Measurements from ENCODE around the gene GBX1.

GBX1 gene

GRCh38 chr7:151140826-151141225 lies 26.7 kb downstream of the GBX1 start:
- Histone ChIP-seq H3K9me3 (ENCODE audit: control insufficient read depth, low read length) (no peaks in the 10 kb centered on the region), H3K27me3 (ENCODE audit: control insufficient read depth, insufficient read depth, low read length) (no peaks in the 10 kb centered on the region), H3K9ac (ENCODE audit: low read length) (no peak overlapping the region), H3K36me3 (ENCODE audit: control insufficient read depth, insufficient read depth, low read length) (peaks cover under 1% of the 10 kb centered on the region), H3K4me1 (ENCODE audit: control insufficient read depth, insufficient read depth, low read length) (peaks cover 5% of the 10 kb centered on the region), H3K4me3 (ENCODE audit: low read length) (no peak overlapping the region)

DNA sequence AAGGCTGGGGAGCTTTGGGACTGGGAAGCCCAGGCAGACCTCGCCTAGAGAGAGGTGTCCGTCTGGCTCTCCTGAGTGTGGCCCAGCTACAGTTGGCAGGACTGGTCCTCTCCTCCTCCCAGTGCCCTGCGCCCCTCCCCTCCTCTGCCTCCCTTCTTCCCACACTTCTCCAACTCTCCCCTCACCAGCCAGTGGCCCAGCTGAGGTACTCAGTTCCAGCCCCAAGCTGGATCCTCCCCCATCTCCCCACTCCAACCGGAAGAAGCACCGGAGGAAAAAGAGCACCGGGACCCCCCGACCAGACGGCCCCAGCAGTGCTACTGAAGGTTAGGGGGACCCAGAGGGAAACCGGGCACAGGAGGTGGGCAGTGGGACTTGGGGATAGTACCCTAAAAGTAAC lies 27.7 kb downstream of the GBX1 start:
- H3K36me3 ChIP-seq (ENCODE audit: control insufficient read depth, insufficient read depth, low read length) = peaks cover 8% of the 10 kb centered on the region
- peaks cover 5% of the 10 kb centered on the region for H3K4me1 ChIP-seq (ENCODE audit: control insufficient read depth, insufficient read depth, low read length)
- no peak overlapping the region for H3K4me3 ChIP-seq (ENCODE audit: low read length)
- no peak overlapping the region for H3K9ac ChIP-seq (ENCODE audit: low read length)
- no peaks in the 10 kb centered on the region for H3K27me3 ChIP-seq (ENCODE audit: control insufficient read depth, insufficient read depth, low read length)
- no peaks in the 10 kb centered on the region for H3K9me3 ChIP-seq (ENCODE audit: control insufficient read depth, low read length)

GRCh38 chr7:151139071-151139790 lies 28.3 kb downstream of the GBX1 start:
- Histone ChIP-seq H3K4me3 (ENCODE audit: low read length) (no peak overlapping the region), H3K9me3 (ENCODE audit: control insufficient read depth, low read length) (no peaks in the 10 kb centered on the region), H3K4me1 (ENCODE audit: control insufficient read depth, insufficient read depth, low read length) (peaks cover 5% of the 10 kb centered on the region), H3K9ac (ENCODE audit: low read length) (no peak overlapping the region), H3K36me3 (ENCODE audit: control insufficient read depth, insufficient read depth, low read length) (peaks cover 11% of the 10 kb centered on the region), H3K27me3 (ENCODE audit: control insufficient read depth, insufficient read depth, low read length) (no peaks in the 10 kb centered on the region)

DNA sequence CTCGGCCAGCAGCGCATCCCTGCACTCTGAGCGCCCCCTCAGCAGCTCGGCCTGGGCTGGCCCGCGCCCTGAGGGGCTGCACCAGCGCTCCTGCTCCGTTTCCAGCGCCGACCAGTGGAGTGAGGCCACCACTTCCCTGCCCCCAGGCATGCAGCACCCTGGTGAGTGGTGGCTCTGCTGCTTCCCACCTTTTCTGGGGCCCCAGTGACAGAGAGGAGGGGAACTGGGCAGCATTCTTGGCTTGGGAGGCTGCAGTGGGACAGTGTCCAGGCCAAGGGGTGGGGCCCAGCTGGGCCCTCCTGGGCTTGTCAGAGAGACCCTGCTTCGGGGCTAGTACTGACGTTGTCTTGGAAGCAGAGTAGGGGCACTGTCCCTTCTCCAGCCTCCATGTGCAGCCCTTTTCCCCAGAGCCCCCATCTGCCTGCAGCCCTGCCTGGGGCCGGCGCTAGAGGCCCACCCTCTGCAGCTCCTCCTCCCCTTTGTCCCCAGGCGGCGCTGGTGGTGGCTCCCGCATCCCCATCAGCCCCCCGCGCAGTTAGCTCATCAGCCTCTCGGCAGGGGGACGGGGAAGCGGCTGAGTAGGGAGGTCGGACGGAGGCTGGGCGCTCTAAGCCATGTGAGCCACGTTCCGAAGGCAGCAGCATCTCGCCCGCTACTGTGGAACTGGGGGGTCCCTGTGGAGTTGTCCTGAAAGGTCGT lies 29.2 kb downstream of the GBX1 start:
- Histone ChIP-seq H3K4me1 (ENCODE audit: control insufficient read depth, insufficient read depth, low read length) (peaks cover 5% of the 10 kb centered on the region), H3K4me3 (ENCODE audit: low read length) (no peak overlapping the region), H3K36me3 (ENCODE audit: control insufficient read depth, insufficient read depth, low read length) (peaks cover 11% of the 10 kb centered on the region), H3K9ac (ENCODE audit: low read length) (no peak overlapping the region), H3K9me3 (ENCODE audit: control insufficient read depth, low read length) (no peaks in the 10 kb centered on the region), H3K27me3 (ENCODE audit: control insufficient read depth, insufficient read depth, low read length) (no peaks in the 10 kb centered on the region)

DNA sequence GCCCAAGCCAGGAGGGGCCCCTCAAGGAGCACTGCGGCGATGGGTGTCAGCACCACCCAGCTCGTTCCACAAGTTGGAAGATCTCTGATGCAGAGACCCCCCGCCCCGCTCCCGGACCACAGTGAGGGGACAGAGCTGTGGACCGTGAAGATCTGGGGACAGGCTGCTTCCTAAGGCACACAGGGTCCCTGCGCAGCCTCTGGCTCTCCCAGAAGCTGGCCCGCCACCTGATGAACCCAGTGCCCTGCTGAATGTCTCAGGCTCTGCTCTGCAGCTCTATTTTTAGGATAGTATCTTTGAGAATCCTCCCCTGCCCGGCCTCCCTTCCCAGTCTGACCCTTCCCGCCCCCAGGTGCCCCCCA lies 29.7 kb downstream of the GBX1 start:
- no peak overlapping the region for H3K9ac ChIP-seq (ENCODE audit: low read length)
- no peak overlapping the region for H3K4me3 ChIP-seq (ENCODE audit: low read length)
- H3K9me3 ChIP-seq (ENCODE audit: control insufficient read depth, low read length) = no peaks in the 10 kb centered on the region
- H3K36me3 ChIP-seq (ENCODE audit: control insufficient read depth, insufficient read depth, low read length) = peaks cover 11% of the 10 kb centered on the region
- H3K4me1 ChIP-seq (ENCODE audit: control insufficient read depth, insufficient read depth, low read length) = peaks cover under 1% of the 10 kb centered on the region
- no peaks in the 10 kb centered on the region for H3K27me3 ChIP-seq (ENCODE audit: control insufficient read depth, insufficient read depth, low read length)

DNA sequence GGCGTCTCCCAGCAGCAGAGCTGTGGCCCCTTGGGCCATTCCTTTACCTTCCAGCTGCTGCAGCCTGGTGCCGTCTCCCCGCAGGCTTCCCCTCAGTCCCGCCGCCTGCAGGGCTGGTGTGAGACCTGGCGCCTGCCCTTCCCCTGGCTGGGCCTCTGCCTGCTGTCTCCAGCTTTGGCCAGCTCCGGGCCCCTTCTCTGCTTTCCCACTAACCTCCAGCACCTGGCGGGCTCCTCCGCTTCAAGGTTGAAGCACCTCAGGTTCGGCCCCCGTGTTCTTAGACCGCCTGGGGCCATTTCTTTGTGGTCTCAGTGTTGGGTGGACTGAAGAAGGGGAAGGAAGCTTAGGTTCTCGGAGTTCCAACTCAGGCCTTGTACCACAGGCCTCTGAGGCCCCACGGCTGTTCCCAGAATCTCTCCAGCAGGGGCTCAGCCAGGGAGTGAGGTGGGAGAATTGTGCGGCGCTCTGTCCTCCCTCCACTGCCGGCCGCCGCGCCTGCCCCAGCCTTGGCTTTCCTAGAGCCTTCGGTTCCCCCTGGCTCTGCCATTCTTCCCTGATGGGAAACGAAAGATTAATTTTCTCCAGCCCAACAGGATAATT lies 30.3 kb downstream of the GBX1 start:
- peaks cover 11% of the 10 kb centered on the region for H3K36me3 ChIP-seq (ENCODE audit: control insufficient read depth, insufficient read depth, low read length)
- no peak overlapping the region for H3K9ac ChIP-seq (ENCODE audit: low read length)
- no peak overlapping the region for H3K4me3 ChIP-seq (ENCODE audit: low read length)
- H3K9me3 ChIP-seq (ENCODE audit: control insufficient read depth, low read length) = no peaks in the 10 kb centered on the region
- no peaks in the 10 kb centered on the region for H3K4me1 ChIP-seq (ENCODE audit: control insufficient read depth, insufficient read depth, low read length)
- H3K27me3 ChIP-seq (ENCODE audit: control insufficient read depth, insufficient read depth, low read length) = no peaks in the 10 kb centered on the region

DNA sequence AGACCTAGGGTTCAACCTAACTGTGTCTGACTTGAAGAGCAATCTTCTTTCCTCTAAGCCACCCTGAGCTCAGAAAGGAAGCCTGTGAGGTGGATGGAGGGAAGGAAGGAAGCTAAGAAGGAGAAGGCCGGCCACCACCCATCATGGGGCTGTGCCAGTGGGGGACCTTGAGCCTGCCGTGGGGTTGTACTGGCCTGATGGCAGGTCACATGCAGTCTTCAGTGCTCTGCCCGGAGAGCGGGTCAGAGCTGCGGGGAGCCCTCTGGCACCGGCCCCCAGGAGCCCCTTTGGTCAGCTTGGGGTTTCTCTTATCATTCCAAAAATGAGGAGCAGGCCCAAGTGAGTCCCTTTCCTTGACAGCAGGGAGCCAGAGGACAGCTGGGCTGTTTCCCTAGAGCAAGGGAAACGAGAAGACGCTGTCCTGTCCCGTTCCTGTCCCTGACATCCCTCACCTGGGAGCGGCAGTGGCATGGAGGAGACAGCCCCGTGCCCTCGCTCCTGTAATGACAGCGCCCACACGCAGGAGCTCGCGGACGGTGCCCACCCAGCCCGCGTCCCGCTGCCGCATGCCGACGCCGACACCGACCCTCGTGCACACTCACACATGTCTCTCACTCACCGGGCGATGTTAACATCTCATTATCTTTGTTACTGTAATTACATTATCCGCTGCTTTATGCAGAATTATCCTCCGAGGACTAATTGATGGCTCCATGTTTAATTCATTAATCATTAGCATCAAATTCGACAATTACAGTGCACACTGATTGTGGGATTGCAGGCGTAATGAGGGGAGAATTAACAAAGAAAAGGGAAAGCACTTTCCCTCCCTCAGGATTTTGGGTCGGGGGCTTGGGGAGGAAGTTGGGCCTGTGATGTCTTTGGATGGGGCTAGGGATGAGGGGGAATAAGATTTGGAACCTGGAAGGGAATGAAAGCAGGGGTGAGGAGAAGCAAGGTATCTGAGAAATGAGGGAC lies 31.3 kb downstream of the GBX1 start:
- Histone ChIP-seq H3K4me3 (ENCODE audit: low read length) (no peak overlapping the region), H3K27me3 (ENCODE audit: control insufficient read depth, insufficient read depth, low read length) (no peaks in the 10 kb centered on the region), H3K9me3 (ENCODE audit: control insufficient read depth, low read length) (no peaks in the 10 kb centered on the region), H3K4me1 (ENCODE audit: control insufficient read depth, insufficient read depth, low read length) (no peaks in the 10 kb centered on the region), H3K9ac (ENCODE audit: low read length) (no peak overlapping the region), H3K36me3 (ENCODE audit: control insufficient read depth, insufficient read depth, low read length) (peaks cover 11% of the 10 kb centered on the region)

- H3K9ac ChIP-seq (ENCODE audit: low read length) = no peak overlapping the region
- no peaks in the 10 kb centered on the region for H3K27me3 ChIP-seq (ENCODE audit: control insufficient read depth, insufficient read depth, low read length)
- no peaks in the 10 kb centered on the region for H3K9me3 ChIP-seq (ENCODE audit: control insufficient read depth, low read length)
- no peak overlapping the region for H3K4me3 ChIP-seq (ENCODE audit: low read length)
- peaks cover 11% of the 10 kb centered on the region for H3K36me3 ChIP-seq (ENCODE audit: control insufficient read depth, insufficient read depth, low read length)
- no peaks in the 10 kb centered on the region for H3K4me1 ChIP-seq (ENCODE audit: control insufficient read depth, insufficient read depth, low read length)
Measured at GRCh38 chr7:151135525-151135845, 32.0 kb downstream of the GBX1 start.

DNA sequence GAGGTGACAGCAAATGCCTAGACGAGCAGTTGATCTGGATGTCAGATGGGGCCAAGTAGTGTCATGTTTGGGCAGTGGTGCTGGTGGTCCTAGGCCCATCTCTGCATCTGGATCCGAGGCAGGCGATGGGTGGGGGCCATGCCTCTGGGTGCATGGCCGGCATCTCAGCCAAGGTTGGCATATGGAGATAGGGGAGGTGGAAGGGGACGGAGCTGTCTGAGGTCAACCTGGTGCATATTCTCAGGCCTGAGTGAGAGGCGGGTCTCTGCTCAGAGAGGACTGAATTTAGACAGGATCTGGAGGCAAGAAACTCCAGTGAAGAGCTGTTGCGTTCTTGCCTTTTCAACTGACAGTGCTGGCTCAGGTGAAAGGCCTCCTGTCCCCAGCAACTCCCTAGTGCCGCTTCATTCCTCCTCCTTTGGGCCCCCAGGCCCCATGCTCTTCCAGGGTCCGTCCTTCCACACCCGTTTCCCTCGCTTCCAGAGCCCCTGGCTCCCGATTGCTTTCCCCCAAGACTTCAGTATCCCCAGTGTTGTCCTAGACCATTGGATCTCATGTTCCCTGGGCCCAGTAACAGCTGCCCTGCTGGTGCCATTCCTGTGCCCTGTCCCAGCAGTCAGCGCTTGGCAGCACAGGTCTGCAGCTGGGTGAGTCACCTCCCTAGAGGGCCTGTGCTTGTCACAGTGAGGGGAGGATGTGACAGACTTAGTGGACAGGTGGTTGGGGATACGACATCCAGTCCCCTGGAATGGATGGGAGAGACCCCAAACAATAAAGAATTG lies 32.6 kb downstream of the GBX1 start:
- Histone ChIP-seq H3K9ac (ENCODE audit: low read length) (no peak overlapping the region), H3K36me3 (ENCODE audit: control insufficient read depth, insufficient read depth, low read length) (peaks cover 11% of the 10 kb centered on the region), H3K4me1 (ENCODE audit: control insufficient read depth, insufficient read depth, low read length) (no peaks in the 10 kb centered on the region), H3K9me3 (ENCODE audit: control insufficient read depth, low read length) (no peaks in the 10 kb centered on the region), H3K27me3 (ENCODE audit: control insufficient read depth, insufficient read depth, low read length) (no peaks in the 10 kb centered on the region), H3K4me3 (ENCODE audit: low read length) (no peak overlapping the region)

- H3K36me3 ChIP-seq (ENCODE audit: control insufficient read depth, insufficient read depth, low read length) = peaks cover 11% of the 10 kb centered on the region
- no peaks in the 10 kb centered on the region for H3K4me1 ChIP-seq (ENCODE audit: control insufficient read depth, insufficient read depth, low read length)
- H3K9me3 ChIP-seq (ENCODE audit: control insufficient read depth, low read length) = no peaks in the 10 kb centered on the region
- H3K9ac ChIP-seq (ENCODE audit: low read length) = no peak overlapping the region
- no peak overlapping the region for H3K4me3 ChIP-seq (ENCODE audit: low read length)
- H3K27me3 ChIP-seq (ENCODE audit: control insufficient read depth, insufficient read depth, low read length) = no peaks in the 10 kb centered on the region
Measured at GRCh38 chr7:151133986-151134742, 33.3 kb downstream of the GBX1 start.
